ENCODE results near the gene TAPT1.

GRCh38 chr4:16224264-16225166 is 1.8 kb downstream of the TAPT1 start:
- TF ChIP-seq SUZ12 (IDR thresholded peaks at IDR 0.05) (no peak), ARNT (IDR thresholded peaks at IDR 0.05) (no peak), BHLHE40 (IDR thresholded peaks at IDR 0.05; ENCODE audit: borderline replicate concordance) (no peak), SP1 (IDR thresholded peaks at IDR 0.05) (no peak), LEF1 (IDR thresholded peaks at IDR 0.05; ENCODE audit: borderline replicate concordance) (no peak), CTBP1 (IDR thresholded peaks at IDR 0.05; ENCODE audit: borderline replicate concordance) (no peak), FOXK2 (IDR thresholded peaks at IDR 0.05) (no peak), FOXA1 (IDR thresholded peaks at IDR 0.05) (no peak), TARDBP (IDR thresholded peaks at IDR 0.05) (no peak), FOXM1 (IDR thresholded peaks at IDR 0.05; ENCODE audit: borderline replicate concordance) (no peak), L3MBTL2 (conservative IDR thresholded peaks at IDR 0.05) (no peak), HDGF (IDR thresholded peaks at IDR 0.05; ENCODE audit: borderline replicate concordance) (no peak), NFRKB (IDR thresholded peaks at IDR 0.05) (no peak)
- TF ChIP-seq, protein P1, sequence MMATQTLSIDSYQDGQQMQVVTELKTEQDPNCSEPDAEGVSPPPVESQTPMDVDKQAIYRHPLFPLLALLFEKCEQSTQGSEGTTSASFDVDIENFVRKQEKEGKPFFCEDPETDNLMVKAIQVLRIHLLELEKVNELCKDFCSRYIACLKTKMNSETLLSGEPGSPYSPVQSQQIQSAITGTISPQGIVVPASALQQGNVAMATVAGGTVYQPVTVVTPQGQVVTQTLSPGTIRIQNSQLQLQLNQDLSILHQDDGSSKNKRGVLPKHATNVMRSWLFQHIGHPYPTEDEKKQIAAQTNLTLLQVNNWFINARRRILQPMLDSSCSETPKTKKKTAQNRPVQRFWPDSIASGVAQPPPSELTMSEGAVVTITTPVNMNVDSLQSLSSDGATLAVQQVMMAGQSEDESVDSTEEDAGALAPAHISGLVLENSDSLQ (IDR thresholded peaks at IDR 0.05): no peak

Measured in HEK293T (cell line).